ENCODE measurements around the gene LHX5.

The LHX5 gene

DNA sequence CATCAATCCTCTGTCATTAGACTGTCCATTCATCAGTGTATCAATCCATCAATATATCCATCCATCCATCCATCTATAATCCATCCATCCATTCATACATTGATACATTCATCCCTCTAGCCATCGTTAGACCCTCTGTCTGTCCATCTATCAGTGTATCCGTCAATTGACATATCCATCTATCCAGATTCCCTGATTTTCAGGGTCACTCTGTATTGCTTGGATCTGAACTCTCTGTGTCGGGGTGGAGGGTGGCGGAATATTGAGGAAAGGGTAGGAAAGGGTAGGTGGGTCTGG lies 32.4 kb downstream of the LHX5 start:
- DNase-seq (ENCODE audit: low read depth in 2 of 2), result no peak

DNA sequence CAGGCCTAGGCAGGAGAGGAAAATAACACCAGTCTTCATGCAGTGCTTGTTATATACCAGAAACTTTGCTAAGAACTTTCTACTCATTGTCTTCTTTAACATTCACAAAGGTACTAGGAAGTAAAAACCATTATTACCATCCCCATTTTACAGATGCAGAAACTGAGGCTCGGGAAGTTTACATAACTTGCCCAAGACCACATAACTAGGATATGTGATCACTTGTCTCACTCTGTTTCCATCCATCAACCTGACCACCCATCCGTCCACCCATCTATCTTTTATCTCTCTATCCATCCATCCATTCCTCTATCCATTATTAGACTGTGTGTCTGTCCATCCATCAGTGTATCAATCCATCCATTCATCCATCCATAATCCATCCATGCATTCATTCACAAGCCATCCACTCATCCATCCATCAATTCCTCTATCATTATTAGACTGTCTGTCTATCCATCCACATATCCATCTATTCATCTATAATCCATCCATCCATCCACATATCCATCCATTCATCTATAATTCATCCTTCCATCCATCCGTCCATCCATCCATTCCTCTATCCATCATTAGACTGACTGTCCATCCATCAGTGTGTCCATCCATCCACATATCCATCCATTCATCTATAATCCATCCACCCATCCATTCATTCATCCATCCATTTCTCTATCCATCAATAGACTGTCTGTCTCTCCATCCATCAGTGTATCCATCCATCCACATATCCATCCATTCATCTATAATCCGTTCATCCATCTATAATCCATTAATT lies 33.0 kb downstream of the LHX5 start:
- DNase-seq (ENCODE audit: low read depth in 2 of 2), result no peak

DNA sequence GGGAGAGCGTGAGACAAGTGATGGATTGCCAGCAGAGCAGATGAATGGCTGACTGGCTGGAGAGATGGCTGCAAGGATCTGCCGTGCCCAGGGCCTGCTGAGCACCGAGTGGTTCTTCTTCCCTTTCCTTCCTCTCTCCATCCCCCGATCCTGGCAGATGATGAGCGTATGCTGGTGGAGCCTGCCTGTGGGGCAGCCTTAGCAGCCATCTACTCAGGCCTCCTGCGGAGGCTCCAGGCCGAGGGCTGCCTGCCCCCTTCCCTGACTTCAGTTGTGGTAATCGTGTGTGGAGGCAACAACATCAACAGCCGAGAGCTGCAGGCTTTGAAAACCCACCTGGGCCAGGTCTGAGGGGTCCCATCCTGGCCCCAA lies 34.0 kb downstream of the LHX5 start:
- no peak for DNase-seq (ENCODE audit: low read depth in 2 of 2)

DNA sequence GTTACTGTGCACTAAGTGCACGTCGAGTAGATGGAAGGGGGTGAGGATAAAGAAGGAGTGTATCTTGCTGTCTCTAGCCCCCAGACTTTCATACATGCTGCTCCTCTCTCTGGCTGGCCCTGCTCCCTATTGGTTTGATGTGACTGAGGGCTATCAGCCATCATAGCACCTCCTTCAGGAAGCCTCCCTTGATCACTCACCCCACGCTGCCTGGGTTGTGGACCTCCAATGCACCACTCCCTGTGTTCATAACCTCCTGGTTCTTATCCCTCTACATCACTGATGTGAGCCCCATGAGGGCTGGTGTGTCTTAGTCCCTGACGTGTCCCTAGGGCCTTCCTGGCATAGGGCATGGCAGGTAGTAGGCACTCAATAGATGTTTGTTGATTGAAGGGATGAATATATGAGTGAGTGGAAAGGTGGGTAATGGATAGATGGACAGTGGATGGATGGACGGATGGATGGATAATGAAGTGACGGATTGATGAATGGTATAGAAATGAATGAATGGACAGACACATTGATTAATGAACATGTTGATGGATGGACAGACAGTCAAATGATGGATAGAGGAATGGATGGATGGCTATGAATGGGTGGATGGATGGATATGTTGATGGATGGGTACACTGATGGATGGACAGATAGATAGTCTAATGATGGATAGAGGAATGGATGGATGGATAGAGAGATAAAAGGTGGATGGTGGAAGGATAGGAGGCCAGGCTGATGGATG lies 34.5 kb downstream of the LHX5 start:
- no peak for DNase-seq (ENCODE audit: low read depth in 2 of 2)

DNA sequence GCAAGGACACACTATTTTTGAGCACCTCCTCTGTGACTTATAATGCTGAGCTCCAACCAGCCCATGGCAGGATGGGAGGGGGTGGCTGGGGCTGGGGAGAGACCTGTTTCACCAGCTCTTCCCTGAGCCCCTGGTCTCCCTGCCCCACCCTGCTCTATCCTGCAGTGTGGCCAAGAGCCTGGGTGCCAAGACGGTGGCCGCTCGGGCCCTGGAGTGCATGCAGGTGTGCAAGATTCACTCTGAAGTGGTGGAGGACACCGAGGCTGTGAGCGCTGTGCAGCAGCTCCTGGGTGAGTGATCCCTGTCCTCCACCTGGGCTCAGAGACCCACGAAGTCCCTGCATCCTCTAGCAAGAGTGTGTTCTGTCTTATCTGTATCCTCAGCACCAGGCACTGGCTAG lies 35.1 kb downstream of the LHX5 start:
- DNase-seq (ENCODE audit: low read depth in 2 of 2), result no peak

DNA sequence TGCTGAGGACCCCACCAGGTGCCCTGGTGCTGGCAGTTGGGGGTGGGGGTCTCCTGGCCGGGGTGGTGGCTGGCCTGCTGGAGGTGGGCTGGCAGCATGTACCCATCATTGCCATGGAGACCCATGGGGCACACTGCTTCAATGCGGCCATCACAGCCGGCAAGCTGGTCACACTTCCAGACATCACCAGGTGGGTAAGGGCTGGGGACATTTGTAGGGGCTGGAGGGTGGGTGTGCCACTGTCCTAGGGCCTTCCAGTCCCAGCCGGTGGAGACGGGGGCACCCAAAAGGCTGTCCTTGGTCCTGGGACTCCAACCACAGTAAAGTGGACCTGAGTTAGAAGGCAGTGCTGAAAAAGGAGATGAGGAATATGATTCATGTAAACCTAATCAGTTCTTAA lies 36.3 kb downstream of the LHX5 start:
- no peak for DNase-seq (ENCODE audit: low read depth in 2 of 2)

DNA sequence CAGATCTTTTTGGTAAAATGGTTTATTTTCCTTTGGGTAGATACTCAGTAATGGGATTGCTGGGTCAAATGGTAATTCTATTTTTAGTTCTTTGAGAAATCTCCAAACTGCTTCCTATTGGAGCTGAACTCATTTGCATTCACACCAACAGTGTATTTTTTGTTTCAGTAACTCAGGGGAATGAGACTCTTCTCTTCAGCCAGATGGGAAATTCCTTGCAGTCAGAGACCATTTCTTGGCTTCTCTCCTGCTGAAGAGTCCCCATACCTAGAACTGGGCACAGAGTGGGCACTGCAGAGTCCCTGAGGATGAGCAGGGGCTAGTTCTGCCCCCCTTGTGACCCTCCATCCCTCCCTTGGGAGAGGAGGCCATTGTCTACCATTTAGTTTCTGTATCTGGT lies 38.7 kb downstream of the LHX5 start:
- no peak for DNase-seq (ENCODE audit: low read depth in 2 of 2)

DNA sequence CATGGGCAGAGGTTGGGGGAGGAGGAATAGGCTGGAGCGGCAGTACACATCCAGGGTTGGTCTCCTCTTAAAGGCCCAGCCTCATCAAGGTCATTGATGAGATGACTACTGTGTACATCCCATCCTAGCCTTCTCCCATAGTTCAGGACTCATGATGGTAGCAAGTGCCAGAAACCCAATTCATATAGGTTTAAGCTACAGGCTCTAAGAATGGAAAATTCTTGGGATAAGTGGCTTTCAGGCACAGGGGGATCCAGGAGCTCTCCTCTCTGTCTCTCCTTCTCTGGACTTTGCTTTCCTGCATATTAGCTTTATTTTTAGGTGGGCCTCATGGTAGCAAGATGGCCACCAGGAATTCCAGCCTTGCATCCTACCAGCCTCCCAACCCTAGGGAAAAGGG lies 43.2 kb downstream of the LHX5 start:
- no peak for DNase-seq (ENCODE audit: low read depth in 2 of 2)

DNA sequence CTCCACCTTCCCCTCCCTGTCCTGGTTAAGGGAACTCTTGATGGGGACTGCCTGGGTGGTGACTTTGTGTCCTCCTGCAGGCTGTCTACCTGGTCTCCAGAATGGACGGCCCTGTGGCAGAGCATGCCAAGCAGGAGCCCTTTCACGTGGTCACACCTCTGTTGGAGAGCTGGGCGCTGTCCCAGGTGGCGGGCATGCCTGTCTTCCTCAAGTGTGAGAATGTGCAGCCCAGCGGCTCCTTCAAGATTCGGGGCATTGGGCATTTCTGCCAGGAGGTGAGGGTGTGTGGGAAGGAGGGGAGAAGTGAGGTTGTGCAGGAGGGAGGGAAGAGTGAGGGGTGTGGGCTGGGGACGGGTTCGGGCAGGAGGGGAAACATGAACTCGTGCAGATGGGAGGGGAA lies 43.8 kb downstream of the LHX5 start:
- no peak for DNase-seq (ENCODE audit: low read depth in 2 of 2)

DNA sequence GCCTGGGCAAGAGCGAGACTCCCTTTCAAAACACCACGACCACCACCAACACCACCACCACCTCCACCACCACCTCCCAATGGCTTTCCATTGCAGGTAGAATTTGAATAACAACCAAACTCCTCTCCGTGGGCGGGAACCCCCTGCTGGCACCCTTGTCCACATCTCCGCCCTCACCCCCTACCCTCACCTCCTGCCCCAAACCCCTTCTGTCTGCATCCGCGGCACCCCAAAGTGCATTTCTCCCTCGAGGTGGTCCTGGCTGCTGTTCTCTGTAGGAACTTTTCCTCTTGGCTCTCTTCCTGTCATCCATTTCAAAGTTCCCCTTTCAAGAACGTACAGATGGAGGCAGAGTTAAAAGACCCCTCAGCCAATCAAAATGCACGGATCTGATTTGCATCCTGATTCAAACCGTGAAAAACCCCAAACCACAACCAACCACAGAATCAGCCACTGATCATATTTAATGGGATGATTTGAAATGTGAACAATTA lies 45.7 kb downstream of the LHX5 start:
- no peak for DNase-seq (ENCODE audit: low read depth in 2 of 2)

DNA sequence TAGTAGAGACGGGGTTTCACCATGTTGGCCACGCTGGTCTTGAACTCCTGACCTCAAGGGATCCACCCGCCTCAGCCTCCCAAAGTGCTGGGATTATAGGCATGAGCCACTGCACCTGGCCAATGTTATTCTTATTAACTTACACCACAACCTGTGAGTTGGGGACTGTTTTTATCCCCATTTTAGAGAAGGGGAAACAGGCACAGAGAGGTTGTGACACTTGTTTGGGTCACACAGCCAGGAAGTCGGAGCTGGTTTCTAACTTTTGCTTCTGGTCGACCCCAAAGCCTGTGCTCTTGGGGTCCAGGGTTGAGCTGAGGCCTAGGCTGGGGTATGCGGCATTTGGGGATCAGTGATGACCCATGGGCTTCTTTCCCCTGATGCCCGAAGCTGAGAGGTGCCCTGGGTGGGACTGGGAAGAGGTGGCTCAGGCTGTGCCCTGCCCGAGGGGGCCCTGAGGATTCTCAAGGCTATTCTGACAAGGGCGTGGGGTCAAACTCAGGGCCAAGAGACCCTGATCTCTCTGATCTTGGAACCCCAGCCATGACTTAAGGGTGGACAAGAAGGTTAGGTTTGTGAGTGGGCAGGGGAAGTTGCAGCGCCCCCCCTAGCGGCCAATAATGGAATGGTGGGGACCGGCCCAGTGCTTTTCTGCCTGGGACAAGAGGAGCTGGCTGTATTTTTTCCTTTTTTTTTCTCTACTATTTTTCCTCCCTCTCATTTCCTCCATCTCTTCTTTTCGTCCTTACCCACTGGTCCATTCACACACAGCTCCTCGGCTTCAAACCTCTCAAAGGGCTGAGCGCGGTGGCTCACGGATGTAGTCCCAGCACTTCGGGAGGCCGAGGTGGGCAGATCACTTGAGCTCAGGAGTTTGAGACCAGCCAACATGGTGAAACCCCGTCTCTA lies 46.5 kb downstream of the LHX5 start:
- peak in 1 of 2 donors; percentile 2 for DNase-seq (ENCODE audit: low read depth in 2 of 2)

DNA sequence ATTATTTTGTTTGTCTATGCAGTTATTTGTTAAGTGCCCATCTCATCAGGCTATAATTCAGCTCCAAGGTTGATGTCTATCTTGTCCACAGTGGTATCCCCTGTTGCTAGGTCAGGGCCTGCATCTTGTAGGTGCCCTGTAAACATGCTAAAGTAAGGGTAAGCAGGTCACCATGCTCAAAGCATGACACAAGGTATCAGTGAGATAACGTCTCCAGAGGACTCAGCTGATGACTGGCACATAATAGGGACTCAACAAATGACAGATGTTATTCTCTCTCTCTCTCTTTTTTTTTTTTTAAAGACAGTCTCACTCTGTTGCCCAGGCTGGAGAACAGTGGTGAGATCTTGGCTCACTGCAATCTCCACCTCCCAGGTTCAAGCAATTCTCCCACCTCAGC lies 47.2 kb downstream of the LHX5 start:
- DNase-seq (ENCODE audit: low read depth in 2 of 2), result no peak

DNA sequence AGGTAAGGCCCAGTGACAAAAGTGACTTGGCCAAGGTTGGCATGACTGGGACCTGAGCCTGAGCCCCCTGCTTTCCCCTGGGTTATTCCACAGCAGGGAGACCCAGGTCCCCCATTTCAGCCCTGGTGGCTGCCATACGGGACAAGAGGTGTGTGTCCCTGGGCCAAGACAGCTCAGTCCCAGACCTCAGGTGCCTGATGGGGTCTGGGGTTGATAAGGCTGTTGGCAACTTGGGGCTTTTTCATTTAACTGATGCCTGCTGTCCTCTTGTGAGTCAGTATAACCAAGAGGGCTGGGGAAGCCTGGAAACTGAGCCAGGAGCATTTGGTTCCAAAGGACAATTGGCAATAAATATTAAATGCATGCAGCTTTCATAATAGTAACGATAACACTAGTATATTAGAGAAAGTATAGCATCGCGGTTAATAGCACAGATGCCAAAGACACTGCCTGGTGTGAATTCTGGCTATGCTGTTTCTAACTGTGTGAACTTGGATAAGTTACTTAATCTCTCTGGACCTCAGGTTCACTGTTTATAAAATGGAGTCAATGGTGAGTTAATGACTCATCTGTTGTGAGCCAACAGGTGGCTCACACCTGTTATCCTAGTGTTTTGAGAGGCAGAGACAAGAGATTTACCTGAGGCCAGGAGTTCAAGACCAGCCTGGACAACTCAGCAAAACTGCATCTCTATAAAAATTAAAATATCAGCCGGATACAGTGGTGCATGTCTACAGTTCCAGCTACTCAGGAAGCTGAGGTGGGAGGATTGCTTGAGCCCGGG lies 48.6 kb downstream of the LHX5 start:
- no peak for DNase-seq (ENCODE audit: low read depth in 2 of 2)

DNA sequence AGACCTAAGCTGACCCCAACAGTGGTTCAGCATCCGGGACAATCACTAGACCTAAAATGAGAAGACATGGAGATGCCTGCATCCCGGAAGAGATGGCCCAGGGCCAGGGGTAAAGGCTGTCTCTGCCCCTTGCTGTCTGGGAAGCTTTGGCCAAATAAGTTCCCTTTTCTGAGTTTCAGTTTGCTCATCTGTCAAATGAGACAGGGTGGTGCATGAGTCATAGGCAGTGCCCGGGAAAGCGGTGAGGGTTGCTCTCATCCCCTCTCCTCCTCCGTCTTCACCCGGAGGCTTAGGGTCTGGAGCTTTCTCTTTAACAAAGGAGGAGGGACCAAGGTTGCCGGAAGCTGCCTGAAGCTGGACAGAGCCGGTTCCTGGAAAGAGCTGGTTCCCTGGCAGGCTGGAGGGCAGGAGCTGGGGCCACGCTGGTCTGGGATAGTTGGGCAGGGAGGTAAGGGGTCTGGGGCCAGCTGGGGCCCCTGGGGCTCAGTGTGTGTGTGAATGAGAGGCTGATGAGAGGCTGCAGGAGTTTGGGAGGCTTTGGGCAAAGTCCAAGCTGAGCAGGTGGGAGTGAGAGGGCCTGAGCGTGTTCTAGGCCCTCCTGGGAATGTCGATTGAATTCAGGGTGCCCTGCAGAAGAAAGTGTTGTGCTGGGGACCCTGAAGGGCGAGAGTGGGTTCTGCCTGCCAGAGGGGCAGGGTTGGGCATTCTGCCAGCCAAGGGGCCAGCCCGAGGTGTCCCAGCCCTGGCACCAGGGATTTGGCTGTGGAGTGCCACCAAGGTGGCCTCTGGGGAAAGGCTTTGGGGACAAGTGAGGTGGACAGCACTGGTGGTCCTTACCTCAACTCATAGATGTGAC lies 49.4 kb downstream of the LHX5 start, which contains the start of gene SDSL:
Gene SDSL (plus strand): TSS at position 351 of the 856 bp plus-strand sequence. CDS start 5,603 bp downstream, outside the sequence.
- no peak for DNase-seq (ENCODE audit: low read depth in 2 of 2)

DNA sequence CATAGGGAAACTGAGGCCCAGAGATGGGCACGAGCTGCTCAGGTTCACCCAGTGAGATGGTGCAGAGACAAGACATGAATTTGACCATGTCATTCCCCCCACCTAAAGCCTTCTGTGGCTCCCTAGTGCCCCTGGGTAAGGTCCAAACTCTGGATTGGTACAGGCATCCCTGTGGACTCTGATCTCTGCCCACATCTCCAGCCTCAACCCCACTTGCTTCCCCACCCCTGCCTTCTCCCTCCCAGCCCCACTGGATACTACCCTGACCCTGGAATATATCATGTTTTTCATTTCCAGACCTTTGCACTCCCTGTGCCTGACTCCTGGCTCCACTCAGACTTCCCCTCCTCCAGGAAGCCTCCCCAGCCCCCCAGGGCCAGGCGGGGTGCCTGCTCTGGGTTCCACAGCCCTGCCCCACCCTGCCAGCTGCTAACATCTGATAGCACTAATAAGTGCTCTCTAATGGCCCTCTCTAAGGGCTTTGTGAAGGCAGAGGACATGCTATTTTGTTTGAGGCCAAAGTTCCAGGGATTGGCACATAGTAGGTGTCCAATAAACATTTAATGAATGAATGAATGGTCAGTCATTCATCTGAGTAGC lies 50.6 kb downstream of the LHX5 start:
- no peak for DNase-seq (ENCODE audit: low read depth in 2 of 2)

DNA sequence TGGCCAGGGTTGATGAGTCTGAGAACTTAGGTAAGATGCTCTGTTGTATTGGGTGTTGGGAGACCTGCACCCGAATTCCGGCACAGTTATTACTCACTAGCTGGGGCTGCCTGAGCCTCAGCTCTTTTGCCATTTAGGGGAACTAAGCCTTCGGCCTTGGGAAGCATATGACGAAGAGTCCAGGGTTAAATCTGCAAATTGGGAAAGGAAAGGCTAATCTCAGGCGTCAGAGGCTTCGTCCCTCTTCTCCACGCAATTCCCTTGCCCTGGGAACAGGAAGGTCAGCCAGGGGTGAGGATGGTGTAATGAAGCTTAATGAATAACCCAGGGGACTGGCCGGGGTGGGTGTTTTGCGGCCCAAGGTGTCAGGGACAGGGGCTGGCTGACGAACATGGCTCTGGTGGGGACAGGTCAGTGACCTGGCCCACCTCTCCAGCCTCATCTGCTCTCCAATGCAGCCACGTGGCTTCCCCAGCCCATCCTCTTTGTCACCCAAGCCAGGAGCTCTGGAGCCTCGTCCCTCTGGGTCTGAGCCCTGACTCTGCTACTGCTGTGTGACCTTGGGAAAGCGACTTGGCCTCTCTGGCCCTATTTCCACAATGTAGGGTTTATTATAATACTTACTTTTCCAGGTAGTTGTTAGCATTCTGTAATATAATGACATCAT lies 53.3 kb downstream of the LHX5 start:
- no peak for DNase-seq (ENCODE audit: low read depth in 2 of 2)

DNA sequence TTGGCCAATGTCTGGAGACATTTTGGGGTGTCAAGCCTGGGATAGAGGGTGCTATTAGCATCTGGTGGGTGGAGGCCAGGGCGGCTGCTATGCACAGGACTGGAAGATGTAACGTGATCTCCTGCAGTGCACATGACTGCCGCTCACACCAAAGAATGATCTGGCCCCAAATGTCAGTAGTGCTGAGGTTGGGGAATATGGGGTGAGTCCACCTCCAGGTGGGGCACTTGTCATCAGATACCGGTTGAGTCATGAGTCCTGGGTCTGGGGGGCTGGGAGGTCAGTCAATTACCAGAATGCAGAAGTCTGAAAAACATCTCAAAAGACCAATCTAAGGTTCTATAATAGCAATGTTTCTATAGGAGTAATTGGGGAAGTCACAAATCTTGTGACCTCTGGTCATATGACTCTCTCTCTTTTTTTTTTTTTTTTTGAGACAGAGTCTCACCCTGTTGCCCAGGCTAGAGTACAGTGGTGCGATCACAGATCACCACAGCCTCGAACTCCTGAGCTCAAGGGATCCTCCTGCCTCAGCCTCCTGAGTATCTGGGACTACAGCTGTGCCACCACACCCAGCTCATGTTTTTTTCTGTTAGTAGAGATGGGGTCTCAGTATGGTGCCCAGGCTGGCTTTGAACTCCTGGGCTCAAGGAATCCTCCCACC lies 55.4 kb downstream of the LHX5 start:
- no peak for DNase-seq (ENCODE audit: low read depth in 2 of 2)

DNA sequence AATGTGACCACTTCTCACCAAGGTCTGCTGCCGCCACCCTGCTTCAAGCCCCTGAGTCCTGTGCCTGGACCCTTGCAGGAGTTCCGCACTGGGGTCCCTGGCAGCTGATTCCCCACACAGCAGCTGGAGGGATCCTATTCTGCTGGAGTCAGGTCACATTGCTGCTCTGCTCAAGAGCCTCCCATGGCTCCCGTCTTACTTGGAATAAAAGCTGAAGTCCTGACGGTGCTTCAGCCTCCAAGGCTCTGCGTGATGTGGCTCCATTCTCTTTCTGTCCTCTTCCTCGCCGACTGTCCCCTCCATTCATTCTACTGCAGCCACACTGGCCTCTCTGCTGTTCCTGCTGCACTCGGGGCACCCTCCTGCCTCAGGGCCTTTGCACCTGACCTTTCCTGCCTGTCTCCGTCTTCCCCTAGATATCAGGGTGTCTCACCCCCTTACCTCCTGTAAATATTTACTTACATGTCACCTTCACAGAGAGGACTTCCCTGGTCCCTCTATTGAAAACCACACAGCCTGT lies 57.1 kb downstream of the LHX5 start:
- DNase-seq (ENCODE audit: low read depth in 2 of 2), result no peak

DNA sequence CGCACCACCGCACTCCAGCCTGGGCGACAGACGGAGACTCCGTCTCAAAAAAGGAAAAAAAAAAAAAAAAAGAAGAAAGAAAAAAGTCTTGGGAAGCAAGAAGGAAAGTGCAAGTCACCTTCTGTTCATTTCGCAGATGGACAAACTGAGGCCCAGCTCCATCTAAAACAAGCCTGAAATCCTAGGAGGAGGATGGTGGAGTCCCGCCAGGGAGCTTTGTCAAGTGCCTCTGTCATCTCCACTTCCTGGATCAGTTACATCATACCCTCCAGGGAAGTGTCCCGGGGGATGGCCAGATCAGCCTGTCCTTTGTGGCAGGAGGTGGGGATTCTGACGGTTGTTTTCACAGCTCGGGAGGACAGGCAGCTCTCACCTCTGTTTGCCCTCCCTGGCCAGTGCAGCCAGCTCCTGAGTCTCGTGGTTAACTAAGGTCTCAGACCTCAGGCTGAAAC lies 58.2 kb downstream of the LHX5 start:
- no peak for DNase-seq (ENCODE audit: low read depth in 2 of 2)
